WTC11 (cell line): ENCODE results near the gene BDKRB2. TPM values are rescaled to one million over a fixed set of nuclear protein-coding genes. Genes with fewer than 3 reads are reported as not detected.

Experiments used
- ATAC-seq: fragments of 200-7000 bp; cut with Tn5 transposase; 2 replicates; pipeline ENCODE4 v1.10.0; 2021; ENCODE audit warnings: mild to moderate bottlenecking, moderate library complexity
- CTCF ChIA-PET: fragments of 300-600 bp; sonication (Branson Sonifier 250); formaldehyde crosslinking; loops from one replicate; lab custom pipeline; 2021; ENCODE audit warnings: antibody characterized with exemption; lab: Charles Lee
- POLR2A ChIA-PET: fragments of 350-600 bp; sonication (Branson Sonifier 250); formaldehyde crosslinking; loops from one replicate; lab custom pipeline; 2021; ENCODE audit warnings: antibody characterized with exemption; lab: Charles Lee
- DNase-seq: peaks from one replicate; pipeline ENCODE4 v3.0.0; 2021; ENCODE audit warnings: low spot score
- H3K27ac Mint-ChIP-seq: 2 replicates; pipeline ENCODE4 v1.8.0; 2021; ENCODE audit warnings: mixed read lengths
- H3K27me3 Mint-ChIP-seq: 2 replicates; pipeline ENCODE4 v1.8.0; 2021; ENCODE audit warnings: low read depth, mild to moderate bottlenecking, moderate library complexity, mixed read lengths
- H3K36me3 Mint-ChIP-seq: 2 replicates; pipeline ENCODE4 v1.8.0; 2021; ENCODE audit warnings: mixed read lengths
- H3K4me1 Mint-ChIP-seq: 2 replicates; pipeline ENCODE4 v1.8.0; 2022; ENCODE audit warnings: mixed read lengths
- H3K4me3 Mint-ChIP-seq: 2 replicates; pipeline ENCODE4 v1.8.0; 2021; ENCODE audit warnings: mild to moderate bottlenecking, moderate library complexity, mixed read lengths
- H3K9me3 Mint-ChIP-seq: 2 replicates; pipeline ENCODE4 v1.8.0; 2021; ENCODE audit warnings: mixed read lengths
- AR ChIP-seq: fragments of 250-450 bp; sonication (Bioruptor Pico); IDR thresholded peaks from 2 replicates; pipeline ENCODE4 v1.9.0; 2021; ENCODE audit warnings: mild to moderate bottlenecking
- CBFB ChIP-seq: sonication (generic); formaldehyde crosslinking; IDR thresholded peaks from 2 replicates; pipeline ENCODE4 v1.8.1; 2022; ENCODE audit warnings: mild to moderate bottlenecking, low read depth, missing genetic modification reagents
- E2F1 ChIP-seq: sonication (generic); formaldehyde crosslinking; IDR thresholded peaks from 2 replicates; pipeline ENCODE4 v1.8.0; 2022; ENCODE audit warnings: mild to moderate bottlenecking, missing genetic modification reagents
- ESRRA ChIP-seq: sonication (generic); formaldehyde crosslinking; IDR thresholded peaks from 2 replicates; pipeline ENCODE4 v1.8.1; 2022; ENCODE audit warnings: mild to moderate bottlenecking, missing genetic modification reagents, borderline replicate concordance
- FOXK1 ChIP-seq: sonication (generic); formaldehyde crosslinking; IDR thresholded peaks from 2 replicates; pipeline ENCODE4 v1.8.0; 2022; ENCODE audit warnings: mild to moderate bottlenecking, moderate library complexity, missing genetic modification reagents
- FOXP1 ChIP-seq: sonication (generic); formaldehyde crosslinking; IDR thresholded peaks from 2 replicates; pipeline ENCODE4 v1.8.0; 2022; ENCODE audit warnings: missing genetic modification reagents, mild to moderate bottlenecking, moderate library complexity, borderline replicate concordance
- GABPB1 ChIP-seq: sonication (generic); formaldehyde crosslinking; IDR thresholded peaks from 2 replicates; pipeline ENCODE4 v1.8.1; 2023; ENCODE audit warnings: mild to moderate bottlenecking, missing genetic modification reagents
- HMGA2 ChIP-seq: fragments of 250-450 bp; sonication (Bioruptor Pico); IDR thresholded peaks from 2 replicates; pipeline ENCODE4 v1.4.0; 2021; ENCODE audit warnings: mild to moderate bottlenecking, moderate library complexity
- IRF1 ChIP-seq: sonication (generic); formaldehyde crosslinking; IDR thresholded peaks from 2 replicates; pipeline ENCODE4 v1.8.0; 2023; ENCODE audit warnings: missing genetic modification reagents
- NR1H2 ChIP-seq: sonication (generic); formaldehyde crosslinking; IDR thresholded peaks from 2 replicates; pipeline ENCODE4 v1.9.0; 2021; ENCODE audit warnings: mild to moderate bottlenecking, moderate library complexity, missing genetic modification reagents
- RORB ChIP-seq: fragments of 250-450 bp; sonication (Bioruptor Pico); IDR thresholded peaks from 2 replicates; pipeline ENCODE4 v1.9.0; 2021; ENCODE audit warnings: mild to moderate bottlenecking
- SOX15 ChIP-seq: fragments of 250-450 bp; sonication (Bioruptor Pico); IDR thresholded peaks from 2 replicates; pipeline ENCODE4 v1.9.0; 2021; ENCODE audit warnings: mild to moderate bottlenecking
- ZNF317 ChIP-seq: sonication (generic); formaldehyde crosslinking; IDR thresholded peaks from 2 replicates; pipeline ENCODE4 v1.8.1; 2023; ENCODE audit warnings: low read depth, mild to moderate bottlenecking, moderate library complexity, missing genetic modification reagents, borderline replicate concordance
- ZNF671 ChIP-seq: fragments of 250-450 bp; sonication (Bioruptor Pico); IDR thresholded peaks from 2 replicates; pipeline ENCODE4 v1.8.0; 2021; ENCODE audit warnings: mild to moderate bottlenecking
- total RNA-seq: library from RNA; stranded (reverse); gene quantifications from 3 replicates; pipeline ENCODE4 v1.2.3, GENCODE V29; 2021
- TF ChIP-seq, protein P1 (sequence below): sonication (generic); formaldehyde crosslinking; conservative IDR thresholded peaks from 2 replicates; pipeline ENCODE4 v1.8.1; 2022; ENCODE audit warnings: mild to moderate bottlenecking, missing genetic modification reagents
- TF ChIP-seq, protein P2 (sequence below): sonication (generic); formaldehyde crosslinking; IDR thresholded peaks from 2 replicates; pipeline ENCODE4 v1.8.1; 2022; ENCODE audit warnings: mild to moderate bottlenecking, moderate library complexity, missing genetic modification reagents
- TF ChIP-seq, protein P3 (sequence below): sonication (generic); formaldehyde crosslinking; IDR thresholded peaks from 2 replicates; pipeline ENCODE4 v1.8.0; 2022; ENCODE audit warnings: missing genetic modification reagents
- TF ChIP-seq, protein P4 (sequence below): sonication (generic); formaldehyde crosslinking; IDR thresholded peaks from 2 replicates; pipeline ENCODE4 v1.8.1; 2023; ENCODE audit warnings: mild to moderate bottlenecking, missing genetic modification reagents
- TF ChIP-seq, protein P5 (sequence below): sonication (generic); formaldehyde crosslinking; IDR thresholded peaks from 2 replicates; pipeline ENCODE4 v1.8.1; 2022; ENCODE audit warnings: mild to moderate bottlenecking, missing genetic modification reagents, moderate library complexity, borderline replicate concordance

The BDKRB2 gene
- total RNA-seq, 1 experiment from 2014 or later: 0.17 TPM

- no peaks in the 10 kb centered on the region for H3K36me3 Mint-ChIP-seq
- H3K27me3 Mint-ChIP-seq: no peaks in the 10 kb centered on the region; the same call in 1 of the 2 replicates
- peaks cover 21% of the 10 kb centered on the region for H3K4me1 Mint-ChIP-seq
- ChIA-PET CTCF (interaction anchor here (1.3 to 1.5 kb wide), 3 partner anchors 22 to 154 kb away, joined by 3 read pairs; no protein-coding TSS in a partner anchor), POLR2A (no interaction called here)
- ATAC-seq (peak; percentile 65), DNase-seq (no peak)
- TF ChIP-seq, protein P1, sequence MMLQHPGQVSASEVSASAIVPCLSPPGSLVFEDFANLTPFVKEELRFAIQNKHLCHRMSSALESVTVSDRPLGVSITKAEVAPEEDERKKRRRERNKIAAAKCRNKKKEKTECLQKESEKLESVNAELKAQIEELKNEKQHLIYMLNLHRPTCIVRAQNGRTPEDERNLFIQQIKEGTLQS (CRISPR knock-in tag): no peak
- TF ChIP-seq, protein P2, sequence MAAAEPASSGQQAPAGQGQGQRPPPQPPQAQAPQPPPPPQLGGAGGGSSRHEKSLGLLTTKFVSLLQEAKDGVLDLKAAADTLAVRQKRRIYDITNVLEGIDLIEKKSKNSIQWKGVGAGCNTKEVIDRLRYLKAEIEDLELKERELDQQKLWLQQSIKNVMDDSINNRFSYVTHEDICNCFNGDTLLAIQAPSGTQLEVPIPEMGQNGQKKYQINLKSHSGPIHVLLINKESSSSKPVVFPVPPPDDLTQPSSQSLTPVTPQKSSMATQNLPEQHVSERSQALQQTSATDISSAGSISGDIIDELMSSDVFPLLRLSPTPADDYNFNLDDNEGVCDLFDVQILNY (CRISPR knock-in tag): no peak
- TF ChIP-seq IRF1 (CRISPR knock-in tag) (no peak), FOXP1 (CRISPR knock-in tag) (no peak), ZNF317 (CRISPR knock-in tag) (no peak), SOX15 (CRISPR knock-in tag) (no peak), HMGA2 (no peak), ZNF671 (CRISPR knock-in tag) (no peak), ESRRA (CRISPR knock-in tag) (no peak), CBFB (CRISPR knock-in tag) (no peak), RORB (CRISPR knock-in tag) (no peak), GABPB1 (CRISPR knock-in tag) (no peak), FOXK1 (CRISPR knock-in tag) (no peak), AR (CRISPR knock-in tag) (no peak), E2F1 (CRISPR knock-in tag) (no peak), NR1H2 (CRISPR knock-in tag) (no peak)
- TF ChIP-seq, protein P3, sequence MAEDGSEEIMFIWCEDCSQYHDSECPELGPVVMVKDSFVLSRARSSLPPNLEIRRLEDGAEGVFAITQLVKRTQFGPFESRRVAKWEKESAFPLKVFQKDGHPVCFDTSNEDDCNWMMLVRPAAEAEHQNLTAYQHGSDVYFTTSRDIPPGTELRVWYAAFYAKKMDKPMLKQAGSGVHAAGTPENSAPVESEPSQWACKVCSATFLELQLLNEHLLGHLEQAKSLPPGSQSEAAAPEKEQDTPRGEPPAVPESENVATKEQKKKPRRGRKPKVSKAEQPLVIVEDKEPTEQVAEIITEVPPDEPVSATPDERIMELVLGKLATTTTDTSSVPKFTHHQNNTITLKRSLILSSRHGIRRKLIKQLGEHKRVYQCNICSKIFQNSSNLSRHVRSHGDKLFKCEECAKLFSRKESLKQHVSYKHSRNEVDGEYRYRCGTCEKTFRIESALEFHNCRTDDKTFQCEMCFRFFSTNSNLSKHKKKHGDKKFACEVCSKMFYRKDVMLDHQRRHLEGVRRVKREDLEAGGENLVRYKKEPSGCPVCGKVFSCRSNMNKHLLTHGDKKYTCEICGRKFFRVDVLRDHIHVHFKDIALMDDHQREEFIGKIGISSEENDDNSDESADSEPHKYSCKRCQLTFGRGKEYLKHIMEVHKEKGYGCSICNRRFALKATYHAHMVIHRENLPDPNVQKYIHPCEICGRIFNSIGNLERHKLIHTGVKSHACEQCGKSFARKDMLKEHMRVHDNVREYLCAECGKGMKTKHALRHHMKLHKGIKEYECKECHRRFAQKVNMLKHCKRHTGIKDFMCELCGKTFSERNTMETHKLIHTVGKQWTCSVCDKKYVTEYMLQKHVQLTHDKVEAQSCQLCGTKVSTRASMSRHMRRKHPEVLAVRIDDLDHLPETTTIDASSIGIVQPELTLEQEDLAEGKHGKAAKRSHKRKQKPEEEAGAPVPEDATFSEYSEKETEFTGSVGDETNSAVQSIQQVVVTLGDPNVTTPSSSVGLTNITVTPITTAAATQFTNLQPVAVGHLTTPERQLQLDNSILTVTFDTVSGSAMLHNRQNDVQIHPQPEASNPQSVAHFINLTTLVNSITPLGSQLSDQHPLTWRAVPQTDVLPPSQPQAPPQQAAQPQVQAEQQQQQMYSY (CRISPR knock-in tag): no peak
- TF ChIP-seq, protein P4, sequence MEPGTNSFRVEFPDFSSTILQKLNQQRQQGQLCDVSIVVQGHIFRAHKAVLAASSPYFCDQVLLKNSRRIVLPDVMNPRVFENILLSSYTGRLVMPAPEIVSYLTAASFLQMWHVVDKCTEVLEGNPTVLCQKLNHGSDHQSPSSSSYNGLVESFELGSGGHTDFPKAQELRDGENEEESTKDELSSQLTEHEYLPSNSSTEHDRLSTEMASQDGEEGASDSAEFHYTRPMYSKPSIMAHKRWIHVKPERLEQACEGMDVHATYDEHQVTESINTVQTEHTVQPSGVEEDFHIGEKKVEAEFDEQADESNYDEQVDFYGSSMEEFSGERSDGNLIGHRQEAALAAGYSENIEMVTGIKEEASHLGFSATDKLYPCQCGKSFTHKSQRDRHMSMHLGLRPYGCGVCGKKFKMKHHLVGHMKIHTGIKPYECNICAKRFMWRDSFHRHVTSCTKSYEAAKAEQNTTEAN (CRISPR knock-in tag): no peak
- TF ChIP-seq, protein P5, sequence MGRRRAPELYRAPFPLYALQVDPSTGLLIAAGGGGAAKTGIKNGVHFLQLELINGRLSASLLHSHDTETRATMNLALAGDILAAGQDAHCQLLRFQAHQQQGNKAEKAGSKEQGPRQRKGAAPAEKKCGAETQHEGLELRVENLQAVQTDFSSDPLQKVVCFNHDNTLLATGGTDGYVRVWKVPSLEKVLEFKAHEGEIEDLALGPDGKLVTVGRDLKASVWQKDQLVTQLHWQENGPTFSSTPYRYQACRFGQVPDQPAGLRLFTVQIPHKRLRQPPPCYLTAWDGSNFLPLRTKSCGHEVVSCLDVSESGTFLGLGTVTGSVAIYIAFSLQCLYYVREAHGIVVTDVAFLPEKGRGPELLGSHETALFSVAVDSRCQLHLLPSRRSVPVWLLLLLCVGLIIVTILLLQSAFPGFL (CRISPR knock-in tag): no peak
- no peak overlapping the region for H3K4me3 Mint-ChIP-seq
- no peak overlapping the region for H3K27ac Mint-ChIP-seq
- H3K9me3 Mint-ChIP-seq: no peaks in the 10 kb centered on the region
These were observed 48.4 kb downstream of the BDKRB2 start for GRCh38 chr14:96252999-96253539.
